ENCODE results near the gene ANKFN1. TPM values are rescaled to one million over a fixed set of nuclear protein-coding genes. Genes with fewer than 3 reads are reported as not detected.

ANKFN1 gene
- total and polyA plus RNA-seq, 2 of the 13 experiments (the other 11 are each of a cell fraction or from before 2014, with no cell fraction given), result not detected

DNA sequence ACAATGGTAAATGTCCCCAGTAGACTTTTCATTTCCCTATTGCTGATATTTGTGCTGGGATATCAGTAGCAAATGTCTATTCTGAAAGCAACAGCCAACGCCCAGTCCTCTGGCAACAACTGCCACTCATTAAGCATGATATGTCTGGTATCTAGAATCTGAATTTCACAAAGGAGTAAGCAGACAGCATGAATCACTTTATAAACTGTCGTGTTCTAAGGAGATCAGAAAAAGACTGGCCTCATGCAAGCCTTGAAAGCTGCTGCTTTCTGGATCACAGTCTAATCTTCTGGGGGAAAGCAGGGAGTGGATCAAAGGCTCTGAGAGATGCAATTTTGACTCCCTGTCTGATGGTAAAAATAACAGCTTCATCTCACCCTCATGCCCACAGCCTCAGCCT is 287.1 kb downstream of the ANKFN1 start (continued):
- TF ChIP-seq NCOA2 (CRISPR knock-in tag; IDR thresholded peaks at IDR 0.05) (no peak), PHF5A (CRISPR knock-in tag; IDR thresholded peaks at IDR 0.05; ENCODE audit: low read depth, unreplicated experiment) (no peak), ZNF841 (CRISPR knock-in tag; IDR thresholded peaks at IDR 0.05; ENCODE audit: borderline replicate concordance) (no peak), ZNF562 (CRISPR knock-in tag; IDR thresholded peaks at IDR 0.05; ENCODE audit: borderline replicate concordance) (no peak), ZNF20 (CRISPR knock-in tag; IDR thresholded peaks at IDR 0.05) (no peak), SOX6 (IDR thresholded peaks at IDR 0.05) (no peak), SOX6 (CRISPR knock-in tag; IDR thresholded peaks at IDR 0.05) (no peak)
- TF ChIP-seq, protein P1, sequence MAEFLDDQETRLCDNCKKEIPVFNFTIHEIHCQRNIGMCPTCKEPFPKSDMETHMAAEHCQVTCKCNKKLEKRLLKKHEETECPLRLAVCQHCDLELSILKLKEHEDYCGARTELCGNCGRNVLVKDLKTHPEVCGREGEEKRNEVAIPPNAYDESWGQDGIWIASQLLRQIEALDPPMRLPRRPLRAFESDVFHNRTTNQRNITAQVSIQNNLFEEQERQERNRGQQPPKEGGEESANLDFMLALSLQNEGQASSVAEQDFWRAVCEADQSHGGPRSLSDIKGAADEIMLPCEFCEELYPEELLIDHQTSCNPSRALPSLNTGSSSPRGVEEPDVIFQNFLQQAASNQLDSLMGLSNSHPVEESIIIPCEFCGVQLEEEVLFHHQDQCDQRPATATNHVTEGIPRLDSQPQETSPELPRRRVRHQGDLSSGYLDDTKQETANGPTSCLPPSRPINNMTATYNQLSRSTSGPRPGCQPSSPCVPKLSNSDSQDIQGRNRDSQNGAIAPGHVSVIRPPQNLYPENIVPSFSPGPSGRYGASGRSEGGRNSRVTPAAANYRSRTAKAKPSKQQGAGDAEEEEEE (CRISPR knock-in tag; IDR thresholded peaks at IDR 0.05; ENCODE audit: borderline replicate concordance), result no peak

DNA sequence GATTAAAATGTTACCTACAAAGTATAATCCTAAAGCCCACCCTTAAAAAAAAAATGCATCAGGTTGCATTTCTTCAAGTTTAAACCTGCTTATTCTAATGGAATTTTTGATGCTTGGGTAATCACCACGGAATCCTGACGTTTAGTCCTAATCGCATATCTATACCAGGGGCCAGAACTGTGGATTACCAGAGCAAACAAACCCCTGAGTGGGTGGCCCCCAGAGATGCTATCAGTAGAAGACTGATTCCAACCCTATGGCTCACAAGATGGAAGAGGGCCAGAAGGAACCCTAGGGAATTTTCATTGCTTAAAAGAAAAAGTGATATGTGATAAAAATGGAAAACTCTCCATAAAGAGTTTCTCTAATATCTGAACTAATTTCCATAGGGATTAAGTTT is 288.0 kb downstream of the ANKFN1 start:
- H3K36me3 ChIP-seq (replicated peaks in 1 of 2; ENCODE audit: control insufficient read depth in 1 of 2, insufficient read depth in 2 of 2, low read length in 2 of 2), result no peaks in the 10 kb centered on the region
- H3K9ac ChIP-seq (ENCODE audit: insufficient read depth, low read depth, low read length), result no peak overlapping the region
- H3K4me3 ChIP-seq (replicated peaks in 1 of 3; ENCODE audit: insufficient read depth in 1 of 3, low read depth in 2 of 3, low read length in 3 of 3), result no peak overlapping the region
- no peak for ATAC-seq
- BruUV-seq (replicated peaks), result no TSS peak
- WGBS (ENCODE audit: low lambda C conversion rate), result 8% methylated on average over 3 of the region's 3 CpGs
- no peaks in the 10 kb centered on the region for H3K4me1 ChIP-seq (ENCODE audit: insufficient read depth, low read length)
- TF ChIP-seq JUN (CRISPR knock-in tag; IDR thresholded peaks at IDR 0.05), result no peak
- TF ChIP-seq, protein P2, sequence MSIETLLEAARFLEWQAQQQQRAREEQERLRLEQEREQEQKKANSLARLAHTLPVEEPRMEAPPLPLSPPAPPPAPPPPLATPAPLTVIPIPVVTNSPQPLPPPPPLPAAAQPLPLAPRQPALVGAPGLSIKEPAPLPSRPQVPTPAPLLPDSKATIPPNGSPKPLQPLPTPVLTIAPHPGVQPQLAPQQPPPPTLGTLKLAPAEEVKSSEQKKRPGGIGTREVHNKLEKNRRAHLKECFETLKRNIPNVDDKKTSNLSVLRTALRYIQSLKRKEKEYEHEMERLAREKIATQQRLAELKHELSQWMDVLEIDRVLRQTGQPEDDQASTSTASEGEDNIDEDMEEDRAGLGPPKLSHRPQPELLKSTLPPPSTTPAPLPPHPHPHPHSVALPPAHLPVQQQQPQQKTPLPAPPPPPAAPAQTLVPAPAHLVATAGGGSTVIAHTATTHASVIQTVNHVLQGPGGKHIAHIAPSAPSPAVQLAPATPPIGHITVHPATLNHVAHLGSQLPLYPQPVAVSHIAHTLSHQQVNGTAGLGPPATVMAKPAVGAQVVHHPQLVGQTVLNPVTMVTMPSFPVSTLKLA (IDR thresholded peaks at IDR 0.05), result no peak
- no peak for TF ChIP-seq ZNF572 (CRISPR knock-in tag; IDR thresholded peaks at IDR 0.05)
- TF ChIP-seq ZNF367 (CRISPR knock-in tag; IDR thresholded peaks at IDR 0.05; ENCODE audit: borderline replicate concordance), result no peak
- TF ChIP-seq ZNF564 (CRISPR knock-in tag; IDR thresholded peaks at IDR 0.05), result no peak
- TF ChIP-seq EED (CRISPR knock-in tag; IDR thresholded peaks at IDR 0.05), result no peak
- TF ChIP-seq REPIN1 (CRISPR knock-in tag; IDR thresholded peaks at IDR 0.05; ENCODE audit: borderline replicate concordance, low read depth), result no peak
- no peak for TF ChIP-seq MAF1 (CRISPR knock-in tag; IDR thresholded peaks at IDR 0.05; ENCODE audit: borderline replicate concordance)
- no peak for TF ChIP-seq YEATS4 (CRISPR knock-in tag; IDR thresholded peaks at IDR 0.05; ENCODE audit: borderline replicate concordance)
- TF ChIP-seq ZBTB37 (CRISPR knock-in tag; IDR thresholded peaks at IDR 0.05), result no peak
- no peak for TF ChIP-seq TMF1 (CRISPR knock-in tag; IDR thresholded peaks at IDR 0.05; ENCODE audit: low read depth)
- TF ChIP-seq ZNF256 (CRISPR knock-in tag; conservative IDR thresholded peaks at IDR 0.05), result no peak
- no peak for TF ChIP-seq TAF1 (CRISPR knock-in tag; IDR thresholded peaks at IDR 0.05)
- TF ChIP-seq CENPX (CRISPR knock-in tag; IDR thresholded peaks at IDR 0.05), result no peak
- no peak overlapping the region for H2AFZ ChIP-seq (ENCODE audit: low read length)
- no peak overlapping the region for H3K27ac ChIP-seq (ENCODE audit: extremely low read length, insufficient read depth, low read length)
- ChIA-PET POLR2A (no interaction called here), CTCF (ENCODE audit: low intra/inter-chr PET ratio, low total read pairs) (no interaction called here)
- no peak overlapping the region for H3K4me2 ChIP-seq (ENCODE audit: low read depth, low read length)
- no peak for FAIRE-seq
- intact Hi-C loops (cut with micrococcal nuclease; ENCODE audit: unreplicated experiment) (no loop called here), in situ Hi-C loops (cut with HindIII; ENCODE audit: extremely low pct_ligation_motif_present, low pct_unique_long_range_greater_than_20kb) (no loop called here)
- H3K79me2 ChIP-seq (ENCODE audit: insufficient read depth, low read length), result no peaks in the 10 kb centered on the region
- H3K27me3 ChIP-seq (ENCODE audit: control insufficient read depth in 1 of 2, insufficient read depth in 2 of 2, low read length in 2 of 2), result no peaks in the 10 kb centered on the region
- no peak for DNase-seq (ENCODE audit: low spot score)
- no peaks in the 10 kb centered on the region for H3K9me3 ChIP-seq (ENCODE audit: low read length)
- H4K20me1 ChIP-seq (ENCODE audit: insufficient read depth, low read length), result no peaks in the 10 kb centered on the region

Data from HepG2 (cell line).